ENCODE measurements around the gene MAPK8IP1. TPM values are rescaled to one million over a fixed set of nuclear protein-coding genes. Genes with fewer than 3 reads are reported as not detected.

The MAPK8IP1 gene
- polyA plus RNA-seq, 1 donor (not counting 4 experiments of a cell fraction or from before 2014, with no cell fraction given): 0.51 TPM

DNA sequence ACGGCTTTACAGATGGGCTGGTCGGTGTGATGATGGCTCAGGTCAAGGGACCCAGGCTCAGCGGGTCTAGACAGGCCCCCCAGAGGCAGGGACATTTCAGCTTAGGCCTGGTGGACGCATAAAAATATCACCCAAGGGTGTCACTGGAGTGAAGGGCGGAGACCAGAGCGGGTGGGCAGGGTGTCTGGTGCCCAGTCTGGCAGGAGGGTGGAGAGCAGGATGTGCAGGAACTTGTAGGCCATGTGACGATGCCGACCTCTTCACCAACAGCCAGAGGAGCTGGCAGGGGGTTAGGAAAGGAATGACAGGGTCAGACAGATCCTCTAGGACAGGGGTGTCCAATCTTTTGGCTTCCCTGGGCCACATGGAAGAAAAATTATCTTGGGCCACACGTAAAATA, 4.5 kb downstream of the MAPK8IP1 start:
- H3K4me2 ChIP-seq (ENCODE audit: control insufficient read depth, extremely low read depth, insufficient read depth, low read depth, low read length): no peak overlapping the region
- FAIRE-seq: no peak
- dilution Hi-C loops (cut with MboI; ENCODE audit: extremely low pct_ligation_motif_present, low sequenced_read_pairs): no loop called here
- no peak overlapping the region for H3K27ac ChIP-seq (ENCODE audit: control insufficient read depth, insufficient read depth, low read length)
- no peaks in the 10 kb centered on the region for H4K20me1 ChIP-seq (ENCODE audit: control insufficient read depth, extremely low read depth, insufficient read depth, low read length)
- no peaks in the 10 kb centered on the region for H3K9me3 ChIP-seq (ENCODE audit: control insufficient read depth, low read depth, low read length)
- no peak for TF ChIP-seq EZH2 (IDR thresholded peaks at IDR 0.05; ENCODE audit: low read length)
- TF ChIP-seq, protein P1, sequence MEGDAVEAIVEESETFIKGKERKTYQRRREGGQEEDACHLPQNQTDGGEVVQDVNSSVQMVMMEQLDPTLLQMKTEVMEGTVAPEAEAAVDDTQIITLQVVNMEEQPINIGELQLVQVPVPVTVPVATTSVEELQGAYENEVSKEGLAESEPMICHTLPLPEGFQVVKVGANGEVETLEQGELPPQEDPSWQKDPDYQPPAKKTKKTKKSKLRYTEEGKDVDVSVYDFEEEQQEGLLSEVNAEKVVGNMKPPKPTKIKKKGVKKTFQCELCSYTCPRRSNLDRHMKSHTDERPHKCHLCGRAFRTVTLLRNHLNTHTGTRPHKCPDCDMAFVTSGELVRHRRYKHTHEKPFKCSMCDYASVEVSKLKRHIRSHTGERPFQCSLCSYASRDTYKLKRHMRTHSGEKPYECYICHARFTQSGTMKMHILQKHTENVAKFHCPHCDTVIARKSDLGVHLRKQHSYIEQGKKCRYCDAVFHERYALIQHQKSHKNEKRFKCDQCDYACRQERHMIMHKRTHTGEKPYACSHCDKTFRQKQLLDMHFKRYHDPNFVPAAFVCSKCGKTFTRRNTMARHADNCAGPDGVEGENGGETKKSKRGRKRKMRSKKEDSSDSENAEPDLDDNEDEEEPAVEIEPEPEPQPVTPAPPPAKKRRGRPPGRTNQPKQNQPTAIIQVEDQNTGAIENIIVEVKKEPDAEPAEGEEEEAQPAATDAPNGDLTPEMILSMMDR (optimal IDR thresholded peaks at IDR 0.05 in 1 of 3, IDR thresholded peaks at IDR 0.05 in 1 of 3, conservative IDR thresholded peaks at IDR 0.05 in 1 of 3; ENCODE audit: extremely low read depth in 1 of 3, insufficient read depth in 2 of 3, low read length in 3 of 3): no peak
- H3K4me3 ChIP-seq (ENCODE audit: control insufficient read depth in 2 of 3, extremely low read depth in 1 of 3, insufficient read depth in 2 of 3, low read depth in 1 of 3, low read length in 3 of 3): no peak overlapping the region
- no peaks in the 10 kb centered on the region for H3K79me2 ChIP-seq (ENCODE audit: control insufficient read depth, insufficient read depth, low read length)
- H3K4me1 ChIP-seq (ENCODE audit: control insufficient read depth, extremely low read depth, insufficient read depth, low read length): no peaks in the 10 kb centered on the region
- peaks cover 4% of the 10 kb centered on the region for H3K27me3 ChIP-seq (ENCODE audit: control insufficient read depth, extremely low read depth, insufficient read depth, low read length)
- no peak overlapping the region for H3K9ac ChIP-seq (ENCODE audit: control insufficient read depth, extremely low read depth, insufficient read depth, low read length)
- no peaks in the 10 kb centered on the region for H3K9me1 ChIP-seq (ENCODE audit: control insufficient read depth, extremely low read depth, insufficient read depth, low read length)
- no peak overlapping the region for H2AFZ ChIP-seq (ENCODE audit: control insufficient read depth, low read length)
- no peak for DNase-seq (ENCODE audit: low read depth, low spot score)
- H3K36me3 ChIP-seq (ENCODE audit: control insufficient read depth in 2 of 2, extremely low read depth in 1 of 2, insufficient read depth in 2 of 2, low read length in 2 of 2): no peaks in the 10 kb centered on the region

DNA sequence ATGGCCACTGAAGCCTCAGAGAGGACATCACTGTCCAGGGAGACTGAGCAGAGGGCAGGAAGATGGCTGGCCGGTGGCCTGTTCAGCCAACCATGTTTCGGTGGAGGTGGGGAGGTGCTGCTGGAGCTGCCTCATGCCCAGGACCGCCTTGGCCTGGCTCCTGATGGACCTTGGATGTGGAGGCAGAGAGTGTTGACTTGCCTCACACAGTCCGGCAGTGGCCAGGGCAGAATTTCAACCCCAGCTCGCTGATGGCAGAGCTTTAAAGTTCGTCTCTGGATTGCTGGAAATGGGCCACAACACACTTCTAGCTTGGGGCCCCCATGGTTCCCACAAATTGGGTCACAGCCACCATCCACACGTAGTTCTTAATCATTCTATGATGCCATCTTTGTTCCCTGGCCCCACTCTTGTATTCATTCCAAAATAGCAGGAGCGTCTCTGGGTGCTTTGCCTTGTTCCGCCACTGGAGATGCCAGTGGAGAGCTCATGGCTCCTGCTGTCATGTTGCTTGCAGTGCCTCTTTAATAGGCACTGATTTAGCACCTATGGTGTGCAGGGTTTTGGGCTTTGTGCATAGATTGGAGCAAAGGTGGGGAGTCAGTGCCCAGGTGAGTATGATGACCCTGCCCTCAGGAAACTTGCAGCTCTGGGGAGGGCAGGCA, 5.6 kb downstream of the MAPK8IP1 start:
- H2AFZ ChIP-seq (ENCODE audit: control insufficient read depth, low read length): no peak overlapping the region
- no peaks in the 10 kb centered on the region for H3K36me3 ChIP-seq (ENCODE audit: control insufficient read depth in 2 of 2, extremely low read depth in 1 of 2, insufficient read depth in 2 of 2, low read length in 2 of 2)
- H3K9me1 ChIP-seq (ENCODE audit: control insufficient read depth, extremely low read depth, insufficient read depth, low read length): no peaks in the 10 kb centered on the region
- dilution Hi-C loops (cut with MboI; ENCODE audit: extremely low pct_ligation_motif_present, low sequenced_read_pairs): no loop called here
- no peaks in the 10 kb centered on the region for H3K9me3 ChIP-seq (ENCODE audit: control insufficient read depth, low read depth, low read length)
- no peak for FAIRE-seq
- DNase-seq (ENCODE audit: low read depth, low spot score): no peak
- H3K4me3 ChIP-seq (ENCODE audit: control insufficient read depth in 2 of 3, extremely low read depth in 1 of 3, insufficient read depth in 2 of 3, low read depth in 1 of 3, low read length in 3 of 3): no peak overlapping the region
- H3K27ac ChIP-seq (ENCODE audit: control insufficient read depth, insufficient read depth, low read length): no peak overlapping the region
- H3K4me1 ChIP-seq (ENCODE audit: control insufficient read depth, extremely low read depth, insufficient read depth, low read length): no peaks in the 10 kb centered on the region
- H3K4me2 ChIP-seq (ENCODE audit: control insufficient read depth, extremely low read depth, insufficient read depth, low read depth, low read length): no peak overlapping the region
- TF ChIP-seq, protein P1 (optimal IDR thresholded peaks at IDR 0.05 in 1 of 3, IDR thresholded peaks at IDR 0.05 in 1 of 3, conservative IDR thresholded peaks at IDR 0.05 in 1 of 3; ENCODE audit: extremely low read depth in 1 of 3, insufficient read depth in 2 of 3, low read length in 3 of 3): peak in 1 of 3 experiments; percentile 9
- no peak for TF ChIP-seq EZH2 (IDR thresholded peaks at IDR 0.05; ENCODE audit: low read length)
- H3K79me2 ChIP-seq (ENCODE audit: control insufficient read depth, insufficient read depth, low read length): no peaks in the 10 kb centered on the region
- H3K27me3 ChIP-seq (ENCODE audit: control insufficient read depth, extremely low read depth, insufficient read depth, low read length): peaks cover 4% of the 10 kb centered on the region
- H4K20me1 ChIP-seq (ENCODE audit: control insufficient read depth, extremely low read depth, insufficient read depth, low read length): no peaks in the 10 kb centered on the region
- H3K9ac ChIP-seq (ENCODE audit: control insufficient read depth, extremely low read depth, insufficient read depth, low read length): no peak overlapping the region

All from keratinocyte (primary cell).